Activated CD8-positive, alpha-beta T cell treated with anti-CD3 and anti-CD28 coated beads, Interleukin-2, amount 10 ng/mL, durations not matched to agents 7 days and 5 days (primary cell): ENCODE results near the gene OTOF. TPM values are rescaled to one million over a fixed set of nuclear protein-coding genes. Genes with fewer than 3 reads are reported as not detected.

Experiments used
- ATAC-seq: fragments of 150-1000 bp; cut with Tn5 transposase; one replicate; pipeline ENCODE4 v1.10.0; 2021; ENCODE audit warnings: moderate library complexity
- CTCF ChIA-PET: fragments of 350-600 bp; sonication (Branson Sonifier 250); formaldehyde crosslinking; loops from one replicate; lab custom pipeline; 2021; ENCODE audit warnings: antibody characterized with exemption; lab: Charles Lee
- POLR2A ChIA-PET: fragments of 350-600 bp; sonication (Branson Sonifier 250); formaldehyde crosslinking; loops from one replicate; lab custom pipeline; 2021; ENCODE audit warnings: antibody characterized with exemption; lab: Charles Lee
- DNase-seq: peaks from one replicate; pipeline ENCODE4 v3.0.0-alpha.2; 2020
- H3K27ac Mint-ChIP-seq: one replicate; pipeline ENCODE4 v1.8.0; 2021; ENCODE audit warnings: mild to moderate bottlenecking, mixed read lengths
- H3K27me3 Mint-ChIP-seq: one replicate; pipeline ENCODE4 v1.8.0; 2021; ENCODE audit warnings: low read depth, mixed read lengths
- H3K36me3 Mint-ChIP-seq: one replicate; pipeline ENCODE4 v1.8.0; 2021; ENCODE audit warnings: low read depth, mixed read lengths
- H3K4me1 Mint-ChIP-seq: one replicate; pipeline ENCODE4 v1.8.0; 2021; ENCODE audit warnings: low read depth, mixed read lengths
- H3K4me3 Mint-ChIP-seq: one replicate; pipeline ENCODE4 v1.8.0; 2021; ENCODE audit warnings: mild to moderate bottlenecking, mixed read lengths
- H3K9me3 Mint-ChIP-seq: one replicate; pipeline ENCODE4 v1.8.0; 2022; ENCODE audit warnings: mixed read lengths; ENCODE audit not compliant: insufficient read depth
- total RNA-seq, 2 experiments: library from RNA; stranded (reverse); gene quantifications; one replicate each; pipeline ENCODE4 v1.2.3, GENCODE V29; 2021

The OTOF gene
- total RNA-seq, 2 experiments from 2014 or later, result 17.2 to 19.9 TPM

DNA sequence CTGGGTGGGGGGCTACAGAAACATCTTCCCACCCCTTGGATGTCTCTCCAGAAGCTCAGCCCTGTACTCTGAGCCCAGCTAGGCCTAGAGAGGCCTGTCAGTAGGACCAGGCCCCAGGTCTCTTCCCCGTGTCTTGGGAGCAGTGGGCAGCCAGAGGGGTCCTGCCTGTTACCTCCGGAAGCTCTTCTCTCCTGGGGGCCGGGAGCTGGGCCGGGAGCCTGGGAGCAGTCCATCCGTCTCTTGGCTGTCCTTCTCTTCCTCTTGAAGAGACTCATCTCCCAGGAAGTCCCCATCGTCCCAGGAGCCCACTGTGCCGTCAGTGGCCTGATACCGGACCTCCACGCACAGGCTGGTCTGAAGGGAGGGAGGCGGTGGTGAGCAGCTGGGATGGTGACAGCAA lies 38.3 kb upstream of the OTOF start:
- H3K4me1 Mint-ChIP-seq, result peaks cover 16% of the 10 kb centered on the region
- POLR2A ChIA-PET, result interaction anchor here (1.1 kb wide), 1 partner anchor 14 kb away, joined by 3 read pairs; no protein-coding TSS in a partner anchor
- CTCF ChIA-PET, result interaction anchor here (1.6 to 3.0 kb wide), 2 partner anchors 9 to 13 kb away, joined by 3 to 12 read pairs; no protein-coding TSS in a partner anchor
- no peaks in the 10 kb centered on the region for H3K9me3 Mint-ChIP-seq
- H3K4me3 Mint-ChIP-seq, result no peak overlapping the region
- H3K27me3 Mint-ChIP-seq, result peaks cover 9% of the 10 kb centered on the region
- no peaks in the 10 kb centered on the region for H3K36me3 Mint-ChIP-seq
- H3K27ac Mint-ChIP-seq, result no peak overlapping the region
- DNase-seq, result no peak
- ATAC-seq, result no peak

DNA sequence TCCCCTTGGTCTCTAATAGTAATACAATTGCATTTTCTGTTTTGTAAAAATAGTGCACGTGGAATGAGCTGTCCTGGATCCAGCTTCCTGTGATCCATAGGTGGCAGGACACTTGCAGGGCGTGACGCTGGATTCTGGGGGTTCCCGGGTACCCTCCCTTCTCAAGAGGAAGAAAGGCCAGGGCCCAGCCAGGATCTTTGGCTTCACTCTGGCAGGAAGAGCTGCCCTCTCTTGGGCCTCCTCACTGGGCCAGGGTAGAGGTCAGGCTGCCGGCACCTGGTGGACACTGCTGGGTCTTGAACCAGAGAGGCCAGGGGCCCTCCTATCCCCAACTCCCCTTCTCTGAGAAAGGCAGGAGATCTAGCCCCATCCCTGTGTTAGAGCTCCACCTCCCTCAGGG lies 37.8 kb upstream of the OTOF start:
- Mint-ChIP-seq H3K36me3 (no peaks in the 10 kb centered on the region), H3K9me3 (no peaks in the 10 kb centered on the region), H3K27ac (no peak overlapping the region), H3K27me3 (peaks cover 9% of the 10 kb centered on the region), H3K4me3 (no peak overlapping the region), H3K4me1 (peaks cover 16% of the 10 kb centered on the region)
- ATAC-seq, result no peak
- no peak for DNase-seq
- ChIA-PET POLR2A (interaction anchor here (1.1 kb wide), 1 partner anchor 13 kb away, joined by 3 read pairs; no protein-coding TSS in a partner anchor), CTCF (interaction anchor here (1.6 to 3.0 kb wide), 3 partner anchors 9 to 62 kb away, joined by 3 to 12 read pairs (median 7); no protein-coding TSS in a partner anchor)

DNA sequence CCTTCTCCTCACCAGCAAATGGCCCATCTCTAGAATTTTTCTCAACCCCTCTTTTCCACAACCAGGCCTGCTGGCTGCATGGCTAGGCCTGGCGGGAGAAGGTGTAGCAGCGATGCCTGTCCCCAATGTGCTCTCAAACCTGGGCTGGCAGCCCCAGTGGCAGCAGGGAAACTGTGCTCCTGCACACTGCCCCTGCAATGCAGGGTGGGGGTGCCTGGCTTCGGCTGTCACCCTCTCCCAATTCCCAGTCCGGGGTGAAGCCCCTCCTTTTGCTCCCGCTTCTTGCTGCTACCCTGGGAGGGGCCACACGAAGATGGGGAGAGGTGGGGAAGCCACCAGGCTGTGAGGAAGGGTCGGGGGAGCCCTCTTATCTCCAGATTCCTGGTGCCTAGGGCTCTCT lies 36.1 kb upstream of the OTOF start:
- ATAC-seq, result no peak
- Mint-ChIP-seq H3K27ac (no peak overlapping the region), H3K4me3 (no peak overlapping the region), H3K4me1 (peaks cover 2% of the 10 kb centered on the region), H3K36me3 (no peaks in the 10 kb centered on the region), H3K9me3 (no peaks in the 10 kb centered on the region), H3K27me3 (peaks cover 5% of the 10 kb centered on the region)
- no peak for DNase-seq
- ChIA-PET POLR2A (no interaction called here), CTCF (interaction anchor here (2.1 to 3.0 kb wide), 2 partner anchors 11 to 64 kb away, joined by 7 to 12 read pairs; no protein-coding TSS in a partner anchor)

DNA sequence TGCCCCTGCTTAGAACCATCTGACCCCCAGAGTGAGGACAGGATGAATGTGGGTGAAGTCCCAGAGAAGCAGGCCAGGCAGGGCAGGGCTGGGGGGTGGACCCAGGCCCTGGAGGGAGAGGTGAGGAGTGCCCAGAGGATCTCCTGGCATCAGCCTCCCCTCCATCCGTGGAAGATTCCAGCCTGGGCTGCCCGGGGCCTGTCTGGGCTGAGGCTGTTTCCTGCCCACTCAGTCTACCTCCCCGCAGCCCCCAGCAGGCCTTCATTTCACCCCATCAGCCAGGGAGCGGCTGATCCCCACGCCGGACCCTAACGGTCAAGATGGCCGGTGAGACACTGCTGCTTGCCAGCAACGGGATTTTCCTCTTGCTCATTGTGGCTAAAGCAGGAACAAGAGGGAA lies 35.3 kb upstream of the OTOF start:
- no peak overlapping the region for H3K4me3 Mint-ChIP-seq
- H3K9me3 Mint-ChIP-seq, result no peaks in the 10 kb centered on the region
- H3K4me1 Mint-ChIP-seq, result no peaks in the 10 kb centered on the region
- H3K27ac Mint-ChIP-seq, result no peak overlapping the region
- peaks cover 7% of the 10 kb centered on the region for H3K27me3 Mint-ChIP-seq
- no peaks in the 10 kb centered on the region for H3K36me3 Mint-ChIP-seq
- no peak for ATAC-seq
- ChIA-PET POLR2A (no interaction called here), CTCF (no interaction called here)
- DNase-seq, result no peak

DNA sequence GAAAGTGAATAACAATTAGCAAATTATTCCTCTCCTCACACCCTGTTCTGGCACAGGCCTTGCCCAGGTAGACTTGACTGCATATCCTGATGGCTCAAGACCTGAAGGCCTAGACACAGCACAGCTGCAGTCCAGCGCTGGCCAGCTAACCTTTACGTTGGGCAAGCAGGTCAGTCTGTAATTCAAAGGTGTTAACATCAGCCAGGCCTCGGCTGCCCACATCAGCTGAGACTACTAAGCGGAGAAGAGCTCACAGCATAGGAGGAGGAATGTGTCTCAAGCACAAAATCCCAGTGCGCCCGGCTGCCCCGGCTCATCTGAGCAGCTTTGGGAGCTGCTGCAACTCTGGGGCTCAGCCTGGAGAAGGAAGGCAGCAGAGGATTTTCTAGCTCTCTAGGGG lies 33.5 kb upstream of the OTOF start:
- no peak overlapping the region for H3K4me3 Mint-ChIP-seq
- H3K9me3 Mint-ChIP-seq, result no peaks in the 10 kb centered on the region
- H3K4me1 Mint-ChIP-seq, result no peaks in the 10 kb centered on the region
- POLR2A ChIA-PET, result interaction anchor here (0.6 kb wide), 1 partner anchor 212 kb away, joined by 3 read pairs; no protein-coding TSS in a partner anchor
- peaks cover 5% of the 10 kb centered on the region for H3K27me3 Mint-ChIP-seq
- ATAC-seq (no peak), DNase-seq (no peak)
- no peak overlapping the region for H3K27ac Mint-ChIP-seq
- CTCF ChIA-PET, result interaction anchor here (1.4 kb wide), 1 partner anchor 9 kb away, joined by 3 read pairs; no protein-coding TSS in a partner anchor
- H3K36me3 Mint-ChIP-seq, result no peaks in the 10 kb centered on the region

DNA sequence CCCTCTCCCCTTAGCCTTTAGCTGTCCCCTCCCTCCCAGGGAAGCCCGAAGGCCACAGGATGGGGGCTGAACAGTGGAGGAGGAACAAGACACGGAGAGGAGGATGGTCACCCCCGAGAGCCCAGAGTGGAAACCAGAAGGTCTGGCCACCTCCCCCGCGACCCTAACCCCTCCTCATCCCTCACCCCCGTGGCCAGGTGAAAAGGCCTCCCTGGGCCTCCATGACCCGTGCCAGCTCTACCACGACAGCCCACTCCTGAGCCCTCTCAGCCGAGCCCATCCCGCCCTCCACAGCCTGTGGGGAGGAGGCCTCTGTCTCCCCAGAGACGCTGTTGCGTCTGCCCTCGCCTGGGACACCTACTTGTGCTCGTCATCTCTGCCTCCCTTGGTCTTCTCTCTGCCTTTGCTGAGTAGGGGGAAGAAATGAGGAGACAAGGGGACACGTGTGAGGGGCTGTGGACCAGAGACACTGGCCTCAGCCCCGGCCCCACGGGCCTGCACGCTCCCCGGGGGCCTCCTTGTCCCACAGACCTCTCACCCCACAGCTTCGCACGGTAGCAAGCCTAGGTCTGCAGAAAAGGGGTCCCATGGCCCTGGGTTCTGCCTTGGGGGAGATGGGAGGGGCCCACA lies 32.5 kb upstream of the OTOF start:
- Mint-ChIP-seq H3K9me3 (no peaks in the 10 kb centered on the region), H3K4me3 (no peak overlapping the region), H3K27ac (no peak overlapping the region)

DNA sequence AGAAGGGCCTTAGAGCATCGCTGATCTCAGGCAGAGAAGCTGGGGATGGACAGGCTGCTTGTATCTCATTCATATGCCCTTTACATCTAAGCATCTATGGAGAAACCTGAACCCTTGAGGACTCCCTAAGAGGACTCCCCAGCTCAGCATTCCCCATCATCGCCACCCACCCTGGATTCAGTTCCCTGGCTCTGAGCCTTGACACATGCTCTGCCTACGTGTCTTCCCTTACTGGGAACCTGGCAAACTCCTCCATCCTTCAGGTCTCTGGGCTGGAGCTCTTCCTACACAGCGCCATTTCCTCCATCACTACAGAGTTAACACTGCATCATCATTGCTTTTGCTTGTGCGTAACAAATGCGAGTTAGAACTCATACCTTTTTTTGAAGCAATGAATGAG lies 31.2 kb upstream of the OTOF start:
- Mint-ChIP-seq H3K27ac (no peak overlapping the region), H3K4me3 (no peak overlapping the region), H3K9me3 (no peaks in the 10 kb centered on the region), H3K4me1 (no peaks in the 10 kb centered on the region), H3K36me3 (no peaks in the 10 kb centered on the region), H3K27me3 (peaks cover 5% of the 10 kb centered on the region)
- POLR2A ChIA-PET, result no interaction called here
- CTCF ChIA-PET, result interaction anchor here (1.1 to 1.4 kb wide), 2 partner anchors 11 kb away, joined by 3 to 4 read pairs; no protein-coding TSS in a partner anchor
- DNase-seq, result no peak
- ATAC-seq, result no peak

More for the DNA sequence above, 32.5 kb upstream of the OTOF start:
- H3K36me3 Mint-ChIP-seq, result no peaks in the 10 kb centered on the region
- H3K4me1 Mint-ChIP-seq, result no peaks in the 10 kb centered on the region
- no peak for ATAC-seq
- peaks cover 5% of the 10 kb centered on the region for H3K27me3 Mint-ChIP-seq
- ChIA-PET CTCF (interaction anchor here (1.4 kb wide), 2 partner anchors 8 to 10 kb away, joined by 3 to 4 read pairs; no protein-coding TSS in a partner anchor), POLR2A (interaction anchor here (1.4 kb wide), 1 partner anchor 9 kb away, joined by 3 read pairs; no protein-coding TSS in a partner anchor)
- no peak for DNase-seq

DNA sequence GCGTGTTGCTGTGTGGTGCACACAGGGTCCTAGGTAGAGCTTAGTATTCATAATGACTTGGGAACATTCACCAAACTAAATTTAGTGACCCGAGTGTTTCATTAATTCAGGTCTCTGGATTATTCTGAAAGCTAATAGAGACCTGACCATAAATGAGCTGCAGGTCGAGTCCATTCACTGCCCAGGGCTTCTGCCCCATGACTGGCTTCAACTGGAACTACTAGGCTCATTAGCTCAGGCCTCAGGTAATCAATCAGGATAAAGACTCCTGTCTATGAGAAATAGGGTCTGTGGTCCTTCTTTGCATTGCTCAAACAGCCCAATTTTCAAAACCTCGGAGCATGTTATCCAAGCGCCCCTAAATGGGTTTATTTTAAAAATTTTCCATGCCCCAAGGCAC lies 30.0 kb upstream of the OTOF start:
- POLR2A ChIA-PET, result interaction anchor here (0.6 to 0.7 kb wide), 2 partner anchors 91 to 126 kb away, joined by 3 read pairs; no protein-coding TSS in a partner anchor
- Mint-ChIP-seq H3K9me3 (no peaks in the 10 kb centered on the region), H3K27me3 (peaks cover 5% of the 10 kb centered on the region), H3K36me3 (no peaks in the 10 kb centered on the region), H3K27ac (no peak overlapping the region), H3K4me3 (no peak overlapping the region), H3K4me1 (peaks cover 7% of the 10 kb centered on the region)
- CTCF ChIA-PET, result interaction anchor here (0.6 to 1.1 kb wide), 3 partner anchors 12 to 69 kb away, joined by 3 read pairs; no protein-coding TSS in a partner anchor
- ATAC-seq (no peak), DNase-seq (no peak)

DNA sequence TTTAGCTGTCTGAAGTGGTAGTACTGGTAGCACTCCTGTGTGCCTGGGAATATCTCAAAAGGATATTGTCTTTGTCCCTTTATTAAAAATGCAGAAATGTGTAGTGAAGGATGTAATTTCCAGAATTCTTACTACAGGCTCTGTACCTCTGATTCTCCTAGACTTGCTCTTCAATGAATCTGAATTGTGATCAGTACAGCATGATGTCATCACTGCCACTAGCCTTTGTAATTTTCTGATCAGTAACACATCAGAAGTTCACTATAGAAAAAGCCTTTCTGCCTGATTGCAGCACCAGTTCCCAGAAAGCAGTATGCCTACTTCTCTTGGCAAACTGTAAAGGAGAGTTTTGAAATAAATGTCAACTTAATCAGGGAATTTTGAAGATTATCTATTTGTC lies 29.2 kb upstream of the OTOF start:
- ATAC-seq (no peak), DNase-seq (no peak)
- H3K27ac Mint-ChIP-seq, result no peak overlapping the region
- no peaks in the 10 kb centered on the region for H3K36me3 Mint-ChIP-seq
- H3K27me3 Mint-ChIP-seq, result peaks cover 5% of the 10 kb centered on the region
- CTCF ChIA-PET, result interaction anchor here (0.9 kb wide), 1 partner anchor 70 kb away, joined by 3 read pairs; no protein-coding TSS in a partner anchor
- H3K4me1 Mint-ChIP-seq, result peaks cover 9% of the 10 kb centered on the region
- H3K9me3 Mint-ChIP-seq, result no peaks in the 10 kb centered on the region
- no peak overlapping the region for H3K4me3 Mint-ChIP-seq
- POLR2A ChIA-PET, result no interaction called here

DNA sequence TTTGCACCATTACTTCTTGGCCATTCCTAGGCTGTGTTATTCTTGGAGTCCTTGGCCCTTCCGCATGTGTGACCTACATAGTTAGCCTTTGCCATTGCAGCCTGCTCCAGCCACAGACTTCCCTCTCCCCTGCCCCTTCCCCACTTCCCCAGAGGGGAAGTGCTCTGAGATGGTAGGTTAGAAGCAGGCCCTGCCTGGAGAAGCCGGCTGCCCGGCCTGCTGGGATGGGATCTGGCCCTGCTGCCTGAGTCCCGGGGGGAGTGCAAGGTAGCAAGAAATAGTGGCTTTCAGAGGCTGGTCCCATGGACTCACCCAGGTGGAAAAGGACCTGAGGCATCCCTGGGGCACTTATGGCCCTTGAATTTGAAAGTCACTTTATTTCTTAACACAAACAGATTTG lies 28.4 kb upstream of the OTOF start:
- DNase-seq (no peak), ATAC-seq (no peak)
- H3K4me3 Mint-ChIP-seq, result no peak overlapping the region
- ChIA-PET POLR2A (no interaction called here), CTCF (no interaction called here)
- no peaks in the 10 kb centered on the region for H3K9me3 Mint-ChIP-seq
- no peaks in the 10 kb centered on the region for H3K36me3 Mint-ChIP-seq
- peaks cover 9% of the 10 kb centered on the region for H3K4me1 Mint-ChIP-seq
- H3K27ac Mint-ChIP-seq, result no peak overlapping the region
- peaks cover 2% of the 10 kb centered on the region for H3K27me3 Mint-ChIP-seq

DNA sequence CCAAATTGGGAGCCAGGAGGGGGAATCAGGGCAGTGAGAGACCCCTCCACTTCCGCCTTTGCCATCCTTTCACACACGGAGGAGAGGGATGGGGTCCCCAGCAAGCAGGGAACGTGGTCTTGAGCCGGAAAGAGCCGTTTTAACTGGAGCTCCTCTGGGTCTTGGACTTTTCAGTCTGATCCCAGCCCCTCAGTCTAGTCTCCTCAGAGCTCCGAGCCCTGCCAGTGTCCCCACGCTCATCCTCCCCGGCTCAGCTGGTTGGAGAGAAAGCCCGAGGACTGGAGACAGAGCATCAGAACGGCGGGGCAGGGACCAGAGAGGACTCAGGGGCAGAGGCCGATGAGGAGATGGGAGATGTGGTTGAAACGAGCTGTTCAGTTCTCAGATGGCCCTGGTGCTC lies 26.1 kb upstream of the OTOF start:
- peaks cover 9% of the 10 kb centered on the region for H3K4me1 Mint-ChIP-seq
- H3K27ac Mint-ChIP-seq, result peak overlapping the region; percentile 72
- peak overlapping the region; percentile 67 for H3K4me3 Mint-ChIP-seq
- POLR2A ChIA-PET, result no interaction called here
- CTCF ChIA-PET, result interaction anchor here (0.6 to 3.2 kb wide), 20 partner anchors 8 to 333 kb away, joined by 3 to 39 read pairs (median 4); no protein-coding TSS in a partner anchor
- H3K36me3 Mint-ChIP-seq, result no peaks in the 10 kb centered on the region
- H3K9me3 Mint-ChIP-seq, result no peaks in the 10 kb centered on the region
- ATAC-seq (no peak), DNase-seq (no peak)
- peaks cover 5% of the 10 kb centered on the region for H3K27me3 Mint-ChIP-seq
